ENCODE results near the gene RAP1GAP2.
"Not testable (repeated sequence)": the region's sequence is repeated elsewhere in the genome, so short reads cannot be mapped to it uniquely, and the experiment has no call there.

The RAP1GAP2 gene

GRCh38 chr17:2785376-2785775 is 10.9 kb upstream of the RAP1GAP2 start:
- DNase-seq (ENCODE audit: extremely low read depth in 1 of 2, low read depth in 1 of 2) = not testable (repeated sequence)

GRCh38 chr17:2786176-2786881 is 9.9 kb upstream of the RAP1GAP2 start:
- peak; percentile 79 to 86 for DNase-seq (ENCODE audit: extremely low read depth in 1 of 2, low read depth in 1 of 2)

GRCh38 chr17:2789700-2790099 is 6.5 kb upstream of the RAP1GAP2 start:
- no peak for DNase-seq (ENCODE audit: extremely low read depth in 1 of 2, low read depth in 1 of 2)

- DNase-seq (ENCODE audit: extremely low read depth in 1 of 2, low read depth in 1 of 2) = peak; percentile 66 to 78
Observed at GRCh38 chr17:2792366-2793169, 3.7 kb upstream of the RAP1GAP2 start.

- no peak for DNase-seq (ENCODE audit: extremely low read depth in 1 of 2, low read depth in 1 of 2)
Observed at GRCh38 chr17:2794111-2794803, 2.0 kb upstream of the RAP1GAP2 start.

GRCh38 chr17:2795441-2796163 is 636 bp upstream of the RAP1GAP2 start:
- no peak for DNase-seq (ENCODE audit: extremely low read depth in 1 of 2, low read depth in 1 of 2)

GRCh38 chr17:2797226-2797625 is 988 bp downstream of the RAP1GAP2 start:
- DNase-seq (ENCODE audit: extremely low read depth in 1 of 2, low read depth in 1 of 2) = no peak

GRCh38 chr17:2797637-2798036 is 1.4 kb downstream of the RAP1GAP2 start:
- DNase-seq (ENCODE audit: extremely low read depth in 1 of 2, low read depth in 1 of 2) = no peak

GRCh38 chr17:2798188-2798587 is 1.9 kb downstream of the RAP1GAP2 start:
- no peak for DNase-seq (ENCODE audit: extremely low read depth in 1 of 2, low read depth in 1 of 2)

- DNase-seq (ENCODE audit: extremely low read depth in 1 of 2, low read depth in 1 of 2) = no peak
Observed at GRCh38 chr17:2798678-2799077, 2.4 kb downstream of the RAP1GAP2 start.

- DNase-seq (ENCODE audit: extremely low read depth in 1 of 2, low read depth in 1 of 2) = no peak
Observed at GRCh38 chr17:2799653-2800052, 3.4 kb downstream of the RAP1GAP2 start.

- DNase-seq (ENCODE audit: extremely low read depth in 1 of 2, low read depth in 1 of 2) = no peak
Observed at GRCh38 chr17:2800367-2800766, 4.1 kb downstream of the RAP1GAP2 start.

GRCh38 chr17:2801841-2802240 is 5.6 kb downstream of the RAP1GAP2 start:
- DNase-seq (ENCODE audit: extremely low read depth in 1 of 2, low read depth in 1 of 2) = no peak

- no peak for DNase-seq (ENCODE audit: extremely low read depth in 1 of 2, low read depth in 1 of 2)
Observed at GRCh38 chr17:2802574-2802973, 6.3 kb downstream of the RAP1GAP2 start.

- no peak for DNase-seq (ENCODE audit: extremely low read depth in 1 of 2, low read depth in 1 of 2)
Observed at GRCh38 chr17:2803386-2803785, 7.1 kb downstream of the RAP1GAP2 start.

- no peak for DNase-seq (ENCODE audit: extremely low read depth in 1 of 2, low read depth in 1 of 2)
Observed at GRCh38 chr17:2803971-2804370, 7.7 kb downstream of the RAP1GAP2 start.

GRCh38 chr17:2804912-2805311 is 8.7 kb downstream of the RAP1GAP2 start:
- DNase-seq (ENCODE audit: extremely low read depth in 1 of 2, low read depth in 1 of 2) = no peak

- DNase-seq (ENCODE audit: extremely low read depth in 1 of 2, low read depth in 1 of 2) = no peak
Observed at GRCh38 chr17:2805961-2806360, 9.7 kb downstream of the RAP1GAP2 start.

GRCh38 chr17:2808367-2809335 is 12.4 kb downstream of the RAP1GAP2 start:
- no peak for DNase-seq (ENCODE audit: extremely low read depth in 1 of 2, low read depth in 1 of 2)

- no peak for DNase-seq (ENCODE audit: extremely low read depth in 1 of 2, low read depth in 1 of 2)
Observed at GRCh38 chr17:2809337-2809736, 13.1 kb downstream of the RAP1GAP2 start.

All from stimulated activated CD8-positive, alpha-beta memory T cell treated with anti-CD3 and anti-CD28 coated beads, Interleukin-7, amount 100 ng/mL, for 48 hours (primary cell).